Fibroblast of gingiva (primary cell): ENCODE results near the gene RIPK4.
"Not testable (repeated sequence)": the region's sequence is repeated elsewhere in the genome, so short reads cannot be mapped to it uniquely, and the experiment has no call there.

Experiments used
- DNase-seq: peaks from one replicate; pipeline ENCODE4 v3.0.0-alpha.2; 2011; ENCODE audit warnings: low read depth

The RIPK4 gene

DNA sequence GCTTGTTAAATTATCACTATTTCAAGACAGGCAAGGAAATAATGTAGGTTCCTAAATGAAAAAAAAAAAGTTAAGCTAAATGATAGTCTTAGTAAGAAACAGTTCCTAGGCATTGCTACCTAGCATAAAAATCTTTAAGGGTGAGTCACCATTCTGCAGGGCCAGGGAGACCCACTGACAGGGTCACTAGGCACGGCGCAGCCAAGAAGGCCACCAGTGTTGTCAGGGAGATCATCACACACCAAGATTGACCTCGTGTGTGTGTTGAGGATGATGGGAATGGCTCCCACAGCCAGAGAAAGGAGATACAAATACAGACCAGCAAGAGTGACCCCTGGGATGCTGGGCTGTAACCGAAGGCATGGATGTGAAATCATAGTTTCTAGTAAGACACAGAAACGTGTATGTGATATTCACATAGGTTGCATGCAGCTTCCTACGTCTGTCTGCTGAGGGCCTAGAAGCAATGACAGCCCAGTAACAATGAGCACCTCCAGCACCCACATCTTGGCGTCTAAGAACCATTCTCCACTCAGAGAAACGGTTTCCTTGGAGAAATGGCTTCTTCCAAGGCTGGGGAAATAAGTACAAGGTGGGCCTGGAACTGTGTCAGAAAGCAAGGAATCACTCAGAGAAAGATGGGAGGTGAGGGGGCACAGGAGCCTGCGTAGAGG, 29.1 kb downstream of the RIPK4 start:
- no peak for DNase-seq

DNA sequence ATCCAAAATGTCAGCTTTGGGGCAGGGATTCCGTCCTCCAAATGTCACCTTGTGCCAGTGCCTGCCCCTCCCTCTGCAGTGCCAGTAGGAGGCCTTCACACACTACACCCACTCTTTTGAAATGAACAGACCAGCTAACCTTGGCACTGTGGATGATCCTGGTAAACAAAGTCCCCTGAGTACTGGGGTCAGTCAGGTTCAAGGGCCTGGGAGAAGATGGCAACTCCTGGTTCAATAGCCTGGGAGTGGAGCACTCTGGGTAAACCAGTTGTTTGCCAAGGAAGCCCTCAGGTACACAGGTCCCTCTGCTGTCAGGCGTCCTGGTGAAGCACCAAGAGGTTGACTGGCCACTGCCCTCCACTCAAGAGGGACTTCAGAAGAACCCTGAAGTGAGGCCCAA, 30.4 kb downstream of the RIPK4 start:
- DNase-seq = no peak

DNA sequence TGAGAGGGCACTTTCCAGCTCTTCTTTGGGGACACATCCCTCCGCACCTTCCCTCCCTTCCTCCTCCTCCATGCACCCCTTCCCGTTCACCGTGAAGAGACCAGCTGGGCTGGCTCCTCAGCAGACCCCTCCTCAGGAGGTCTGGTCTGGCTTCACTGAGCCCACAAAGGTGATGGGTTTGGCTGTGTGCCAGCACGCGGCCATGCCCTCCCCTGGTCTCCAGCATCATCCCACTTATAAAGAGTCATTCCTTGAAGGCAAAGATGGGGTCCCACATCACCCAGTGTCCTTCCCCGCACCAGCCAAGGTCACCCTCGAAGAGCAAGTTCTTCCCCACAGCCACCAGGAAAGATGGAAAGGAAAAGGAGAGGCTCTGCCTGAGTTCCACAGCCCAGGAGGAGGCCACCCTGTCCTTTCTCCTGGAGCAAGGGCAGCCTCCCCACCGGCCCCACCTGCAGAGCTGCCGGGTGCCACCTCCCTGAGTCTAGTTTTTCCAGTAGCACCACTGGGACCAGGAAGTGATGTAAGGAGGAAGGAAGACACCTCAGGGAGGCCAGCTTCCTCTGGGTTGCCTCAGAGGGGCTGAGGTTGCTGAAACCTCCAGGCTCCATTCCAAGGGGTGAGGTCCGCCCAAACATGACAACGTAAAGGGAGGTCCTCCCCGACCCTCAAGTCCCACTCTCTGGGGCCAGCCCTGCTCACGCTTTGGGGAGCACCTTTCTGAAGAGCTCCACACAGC, 32.7 kb downstream of the RIPK4 start:
- no peak for DNase-seq

- DNase-seq = no peak
Measured at GRCh38 chr21:41731081-41731480, 35.8 kb downstream of the RIPK4 start.

DNA sequence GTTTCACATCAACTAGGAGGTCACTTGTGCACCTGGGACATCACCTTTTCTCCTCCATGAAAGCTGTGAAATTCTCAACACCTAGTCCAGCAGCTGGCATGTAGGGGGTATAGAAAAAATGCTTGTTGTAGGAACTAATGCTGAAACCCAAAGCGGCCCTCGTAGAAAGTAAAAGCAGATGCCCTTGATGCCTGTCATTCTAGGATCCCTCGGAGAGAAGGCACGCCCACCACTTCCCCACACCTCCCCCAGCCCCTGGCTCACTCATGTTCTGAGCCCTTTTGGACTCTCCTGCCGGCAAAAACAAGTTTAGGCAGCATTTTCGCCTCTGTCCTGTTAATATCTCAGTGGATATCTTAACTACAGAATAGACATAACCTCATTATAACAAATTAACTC, 36.5 kb downstream of the RIPK4 start:
- DNase-seq = no peak

GRCh38 chr21:41729701-41730366, 37.0 kb downstream of the RIPK4 start:
- no peak for DNase-seq

DNA sequence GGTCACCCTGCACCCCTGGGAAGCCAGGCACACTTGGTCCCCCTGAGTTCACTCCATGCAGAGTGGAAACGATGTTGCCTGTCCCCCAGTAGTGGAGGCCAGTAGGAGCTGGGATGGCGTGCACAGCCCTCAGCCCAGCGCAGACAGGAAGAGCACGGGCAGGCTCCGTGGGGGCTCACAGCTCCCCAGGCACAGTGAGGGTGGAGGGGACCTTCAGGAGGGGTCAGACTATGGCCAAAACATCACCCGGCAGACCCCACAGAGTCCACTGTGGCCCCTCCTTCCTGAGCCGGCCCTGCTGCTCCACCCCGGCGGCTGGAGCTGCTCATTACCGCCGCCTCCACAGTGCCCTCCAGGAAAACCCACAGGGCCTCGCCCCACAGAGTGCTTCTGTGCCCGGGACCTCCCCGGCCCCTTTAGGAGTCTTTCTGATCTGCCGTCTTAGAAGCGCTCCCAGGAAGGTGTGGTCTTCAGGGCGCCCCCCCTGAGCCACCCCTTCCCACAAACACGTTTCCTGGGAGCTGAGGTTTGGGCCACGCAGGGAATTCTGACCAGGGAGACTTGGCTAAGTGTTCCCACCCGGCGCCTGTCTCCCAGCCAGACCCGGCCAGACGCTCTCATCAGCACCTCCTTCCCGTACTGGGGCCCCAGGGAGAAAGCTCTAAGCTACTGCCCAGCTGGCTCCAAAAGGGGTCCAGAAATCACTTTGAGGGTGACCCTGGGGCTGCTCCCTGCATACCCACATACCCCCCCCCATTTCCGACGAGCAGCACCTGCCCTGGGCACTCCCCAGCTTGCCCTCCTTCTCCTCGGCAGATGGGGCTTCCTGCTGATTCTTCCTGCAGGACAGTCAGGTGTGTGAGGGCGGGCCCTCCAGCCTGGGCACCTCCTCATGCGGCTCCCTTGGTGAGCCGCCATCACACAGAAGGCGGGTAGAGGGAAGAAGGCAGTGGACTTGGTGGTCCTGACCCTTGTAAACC, 38.8 kb downstream of the RIPK4 start:
- no peak for DNase-seq

DNA sequence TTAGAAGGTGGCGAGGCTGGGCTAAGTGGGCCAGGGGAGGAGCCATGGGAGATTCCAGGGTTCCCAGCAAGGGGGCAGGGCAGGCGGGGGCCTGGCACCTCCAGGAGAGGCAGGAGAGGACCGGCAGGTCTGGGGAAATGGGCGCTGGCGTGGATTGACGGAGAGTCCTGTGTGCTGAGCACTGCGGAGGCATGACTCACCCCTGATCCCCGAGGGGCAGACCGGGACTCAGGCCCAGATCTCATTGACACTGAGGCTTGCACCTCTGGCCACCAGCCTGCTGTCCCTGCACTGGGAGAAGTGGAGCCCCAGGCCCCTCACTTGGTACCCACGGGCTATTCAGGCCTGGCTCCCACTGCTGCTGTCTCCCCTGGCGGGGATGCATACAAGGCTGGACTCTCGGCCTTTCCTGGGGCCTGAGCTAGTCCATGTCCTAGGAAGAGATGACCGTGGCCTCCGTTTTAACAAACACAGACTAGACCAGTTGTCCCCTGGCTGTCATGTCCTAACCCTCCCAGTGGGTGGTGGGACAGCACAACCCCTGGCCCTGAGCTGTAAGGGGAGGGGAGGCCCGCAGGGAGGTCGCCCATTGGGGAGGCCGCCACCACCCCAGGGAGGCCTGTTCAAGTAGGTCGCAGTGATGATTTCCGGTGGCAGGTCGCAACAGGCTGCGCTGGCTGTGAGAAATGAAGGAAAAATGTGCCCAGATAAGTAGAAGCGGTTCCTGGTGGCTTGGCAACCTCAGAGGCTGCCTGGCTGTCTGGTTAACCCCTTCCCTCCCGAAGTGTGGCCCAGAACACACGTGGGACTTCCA, 39.7 kb downstream of the RIPK4 start:
- peak; percentile 66 for DNase-seq

DNA sequence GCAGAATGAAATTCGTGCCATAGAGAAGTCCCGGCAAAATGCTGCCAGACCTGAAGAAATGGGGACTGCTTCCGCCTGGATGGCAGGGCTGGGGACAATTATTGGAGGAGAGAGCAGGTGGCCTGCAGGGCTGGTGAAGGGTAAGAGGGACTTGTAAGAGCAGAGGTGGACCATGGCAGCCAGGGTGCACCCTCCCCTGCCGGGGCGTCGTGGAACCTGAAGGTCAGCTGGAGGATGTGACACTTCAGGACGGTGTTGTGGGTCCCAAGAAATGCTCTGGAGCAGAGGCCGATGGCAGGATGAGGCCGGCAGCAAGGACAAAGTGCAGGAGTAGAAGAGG, 40.3 kb downstream of the RIPK4 start:
- DNase-seq = no peak

DNA sequence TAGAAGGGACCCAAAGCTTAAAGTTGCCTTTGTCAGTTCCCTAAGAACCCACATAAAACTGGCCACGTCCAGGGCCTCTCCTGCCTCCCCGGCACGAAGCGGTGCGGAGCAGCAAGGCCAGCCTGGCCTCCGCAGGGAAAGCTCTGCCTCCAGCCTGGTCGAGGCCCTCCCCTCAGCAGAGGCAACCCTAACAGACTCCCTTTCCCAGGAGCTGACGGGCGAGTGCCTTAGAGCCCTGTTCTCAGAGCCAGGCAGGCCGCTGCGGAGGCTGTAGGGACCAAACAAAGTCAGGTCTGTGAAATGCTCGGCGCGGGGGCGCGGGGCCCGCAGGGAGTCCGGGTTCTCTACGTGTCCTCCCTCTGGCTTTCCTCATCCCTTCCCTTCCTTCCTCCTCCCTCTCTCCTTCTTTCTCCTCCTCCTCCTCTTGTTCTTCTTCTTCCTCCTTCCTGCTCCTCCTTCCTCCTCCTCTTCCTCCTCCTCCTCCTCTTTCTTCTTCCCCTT, 40.7 kb downstream of the RIPK4 start:
- no peak for DNase-seq

DNA sequence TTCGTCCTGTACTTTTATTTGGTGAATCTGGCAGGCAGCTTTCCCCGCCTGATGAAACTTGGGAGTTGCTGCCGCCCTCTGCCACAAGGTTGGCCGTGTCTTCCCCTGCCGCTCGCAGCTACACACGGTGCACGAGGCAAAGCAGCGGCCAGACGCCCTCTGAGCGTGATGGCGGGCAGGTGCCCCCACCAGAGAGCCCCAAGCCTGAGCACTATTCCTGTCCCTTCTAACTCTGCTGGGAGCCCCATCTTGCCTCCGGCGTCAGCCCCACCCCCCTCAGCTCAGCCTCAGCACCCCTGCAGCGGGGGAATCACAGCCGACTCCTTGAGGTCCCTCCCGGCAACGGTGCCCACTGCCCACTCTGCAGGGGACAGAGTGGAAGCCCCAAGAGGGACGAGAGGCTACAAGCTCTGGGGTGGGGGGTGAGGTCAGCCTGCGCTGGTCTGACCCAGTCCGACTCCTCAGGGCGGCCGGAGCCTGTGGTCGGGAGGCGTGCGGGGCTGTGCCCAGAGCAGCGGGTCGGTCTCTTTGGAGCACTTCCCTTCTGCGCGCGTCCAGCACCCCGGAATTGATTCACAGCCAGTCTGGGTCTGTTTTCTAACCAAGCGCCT, 41.3 kb downstream of the RIPK4 start:
- no peak for DNase-seq

- DNase-seq = not testable (repeated sequence)
Measured at GRCh38 chr21:41723835-41724234, 43.0 kb downstream of the RIPK4 start.

- no peak for DNase-seq
Measured at GRCh38 chr21:41722052-41723018, 44.5 kb downstream of the RIPK4 start.

- DNase-seq = peak; percentile 13
Measured at GRCh38 chr21:41720250-41720649, 46.6 kb downstream of the RIPK4 start.

DNA sequence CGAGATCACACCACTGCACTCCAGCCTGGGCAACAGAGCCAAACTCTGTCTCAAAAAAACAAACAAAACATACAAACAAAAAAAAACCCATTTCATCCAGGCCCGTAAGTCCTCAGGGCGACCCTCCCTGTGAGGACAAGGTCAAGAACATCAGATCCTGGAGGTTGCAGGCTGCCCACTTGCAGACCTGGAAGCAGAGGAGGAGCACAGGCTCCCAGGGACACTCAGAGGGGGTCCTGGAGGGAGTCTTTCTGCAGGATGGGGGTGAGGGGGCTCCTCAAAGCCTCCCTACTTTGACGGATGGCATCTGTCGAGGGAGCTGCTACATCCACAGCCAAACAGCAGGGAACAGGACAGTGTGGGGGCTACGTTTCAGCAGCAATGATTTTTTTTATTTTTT, 47.2 kb downstream of the RIPK4 start:
- no peak for DNase-seq

GRCh38 chr21:41717573-41718330, 49.1 kb downstream of the RIPK4 start:
- no peak for DNase-seq

DNA sequence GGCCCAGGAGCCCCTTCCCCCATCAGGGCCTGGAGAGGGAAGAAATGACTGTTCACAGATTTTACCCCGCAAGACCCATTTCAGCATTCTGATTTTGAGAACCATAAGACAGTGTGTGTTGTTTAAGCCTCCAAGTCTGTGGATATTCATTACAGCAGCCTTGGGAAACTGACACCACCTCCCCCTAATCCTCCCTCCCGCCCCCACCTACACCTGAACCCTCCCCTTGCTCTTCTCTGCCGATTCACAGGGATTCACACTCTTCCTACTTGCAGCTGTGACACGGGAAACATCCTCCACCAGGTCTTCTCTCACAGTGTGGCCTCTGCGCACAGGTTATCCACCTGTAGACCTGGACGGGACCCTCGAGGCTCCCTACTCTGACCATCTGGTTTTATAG, 50.1 kb downstream of the RIPK4 start:
- DNase-seq = no peak

GRCh38 chr21:41715649-41716281, 51.1 kb downstream of the RIPK4 start:
- DNase-seq = no peak
